Lower leg skin (tissue), 4 donors: ENCODE results near the gene ATP8A2. TPM values are rescaled to one million over a fixed set of nuclear protein-coding genes. Genes with fewer than 3 reads are reported as not detected.
"Not testable (repeated sequence)": the region's sequence is repeated elsewhere in the genome, so short reads cannot be mapped to it uniquely, and the experiment has no call there.

Experiments
- DNase-seq, 2 donors: peaks; one replicate each; pipeline ENCODE4 v3.0.0-alpha.2; 2019; ENCODE audit warnings: low spot score in 2 of 2
- H3K4me3 ChIP-seq: fragments of 200-600 bp; sonication (generic); 2 replicates; pipeline ENCODE4 v1.5.1; 2017; ENCODE audit warnings: mild to moderate bottlenecking, low read depth; ENCODE audit not compliant: poor library complexity, severe bottlenecking
- CTCF ChIP-seq, 3 donors: fragments of 450-650 bp; IDR thresholded peaks; one replicate each; pipeline ENCODE4 v1.5.1; 2016; ENCODE audit warnings: antibody characterized with exemption in 3 of 3, mild to moderate bottlenecking in 3 of 3, moderate library complexity in 2 of 3
- POLR2A ChIP-seq, 2 donors: fragments of 450-650 bp; IDR thresholded peaks; one replicate each; pipeline ENCODE4 v1.6.1; 2016 to 2017; ENCODE audit warnings: antibody characterized with exemption in 2 of 2, mild to moderate bottlenecking in 1 of 2, moderate library complexity in 1 of 2
- WGBS, 2 donors: methylation state at CpG; one replicate each; pipeline ENCODE4 v1.1.5; 2018; 5-methylcytosine and 5-hydroxymethylcytosine counted together
- intact Hi-C: fragments of 100-400 bp; cut with DNase I; formaldehyde crosslinking; loops from one replicate; pipeline ENCODE4 v1.15.0; 2023; ENCODE audit warnings: low total_unique reads
- total RNA-seq, 4 donors: library from RNA; depleted of rRNA; stranded (reverse); fragments of >200 nt; gene quantifications; one replicate each; pipeline ENCODE4 v1.1.0, GENCODE V29; 2016

The ATP8A2 gene
- total RNA-seq, 4 donors from 2014 or later = 0.05 to 0.23 TPM; not detected in 2

- intact Hi-C loops = no loop called here
- WGBS, 2 donors = 81 to 84% methylated on average over 2 of the region's 2 CpGs
- TF ChIP-seq CTCF (IDR thresholded peaks at IDR 0.05) = no peak
- TF ChIP-seq POLR2A (IDR thresholded peaks at IDR 0.05) = no peak
Observed at GRCh38 chr13:25777509-25777908, 405.7 kb downstream of the ATP8A2 start.

GRCh38 chr13:25778365-25778764, 406.6 kb downstream of the ATP8A2 start:
- DNase-seq = no peak
- no peak for TF ChIP-seq CTCF (IDR thresholded peaks at IDR 0.05)
- no peak for TF ChIP-seq POLR2A (IDR thresholded peaks at IDR 0.05)
- intact Hi-C loops = no loop called here
- 81 to 85% methylated on average over 7 of the region's 7 CpGs for WGBS, 2 donors
- no peak overlapping the region for H3K4me3 ChIP-seq

More at GRCh38 chr13:25777509-25777908, 405.7 kb downstream of the ATP8A2 start:
- DNase-seq = no peak
- no peak overlapping the region for H3K4me3 ChIP-seq

DNA sequence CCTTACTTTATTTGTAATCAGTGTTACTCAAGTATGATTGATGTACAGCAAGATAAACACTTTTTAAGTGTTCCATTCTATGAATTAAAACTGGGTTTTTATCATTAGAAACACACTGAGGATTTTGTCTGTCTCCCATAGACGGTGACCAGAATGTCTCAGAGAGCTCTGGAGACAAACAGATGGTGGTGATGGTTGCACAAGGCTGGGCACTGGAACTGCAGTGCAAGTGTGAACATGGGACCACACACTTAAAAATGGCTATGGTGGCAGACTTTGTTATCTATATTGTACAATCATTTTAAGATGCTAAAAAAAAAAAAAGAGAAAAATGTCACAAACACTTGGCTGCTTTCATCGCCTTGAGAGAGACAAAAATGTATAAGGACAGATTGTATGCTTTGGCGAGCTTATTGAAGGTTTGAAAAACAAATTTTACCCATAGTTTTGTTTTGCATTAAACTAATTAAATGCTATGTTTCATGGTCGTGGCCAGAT, 407.1 kb downstream of the ATP8A2 start:
- WGBS, 2 donors = 73 to 75% methylated on average over 4 of the region's 4 CpGs
- DNase-seq = no peak
- TF ChIP-seq POLR2A (IDR thresholded peaks at IDR 0.05) (no peak), CTCF (IDR thresholded peaks at IDR 0.05) (no peak)
- intact Hi-C loops = no loop called here
- no peak overlapping the region for H3K4me3 ChIP-seq

DNA sequence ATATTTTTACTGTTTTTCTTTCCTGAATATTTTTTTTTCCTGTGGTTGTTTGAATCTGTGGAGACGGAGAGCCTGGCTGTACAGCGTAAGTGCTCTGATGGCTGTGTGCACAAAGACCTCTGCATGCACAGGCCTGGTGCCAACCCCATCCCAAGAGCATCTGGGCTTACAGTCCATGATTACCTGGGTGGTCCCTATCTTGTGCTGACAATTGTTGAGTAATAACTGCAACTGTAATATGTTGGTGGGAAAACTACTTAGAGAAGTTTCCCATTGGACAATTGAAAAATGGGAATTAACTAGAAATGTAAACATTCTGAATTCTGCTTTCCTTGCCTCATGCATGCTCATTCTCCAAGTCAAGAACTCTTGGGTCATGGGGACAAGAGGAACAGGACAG, 411.3 kb downstream of the ATP8A2 start:
- no peak overlapping the region for H3K4me3 ChIP-seq
- no peak for TF ChIP-seq POLR2A (IDR thresholded peaks at IDR 0.05)
- TF ChIP-seq CTCF (IDR thresholded peaks at IDR 0.05) = no peak
- WGBS, 2 donors = 93 to 94% methylated on average over 2 of the region's 2 CpGs
- intact Hi-C loops = no loop called here
- no peak for DNase-seq

DNA sequence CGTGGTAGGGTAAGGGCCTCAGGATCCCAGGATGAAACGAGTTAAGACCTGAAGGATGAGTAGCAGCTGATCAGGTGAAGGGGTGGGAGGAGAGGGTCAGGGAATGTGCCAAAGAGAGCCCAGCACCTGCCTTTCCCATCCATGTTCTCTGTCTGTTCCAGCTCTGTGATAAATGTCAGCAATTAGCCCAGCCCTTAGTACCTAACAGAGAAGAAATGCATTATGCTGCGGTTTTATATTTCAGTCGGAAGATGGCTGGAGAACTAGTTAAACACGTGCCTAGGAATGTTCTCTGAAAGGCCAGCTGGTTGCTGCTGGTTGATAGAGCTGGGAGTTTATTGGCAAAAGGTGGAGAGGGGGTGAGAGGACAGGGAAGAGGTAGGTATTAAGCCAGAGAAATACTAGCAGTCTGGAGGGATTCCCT, 411.8 kb downstream of the ATP8A2 start:
- no peak overlapping the region for H3K4me3 ChIP-seq
- intact Hi-C loops = no loop called here
- 42 to 45% methylated on average over 5 of the region's 5 CpGs for WGBS, 2 donors
- DNase-seq = no peak
- TF ChIP-seq POLR2A (IDR thresholded peaks at IDR 0.05) = no peak
- no peak for TF ChIP-seq CTCF (IDR thresholded peaks at IDR 0.05)

DNA sequence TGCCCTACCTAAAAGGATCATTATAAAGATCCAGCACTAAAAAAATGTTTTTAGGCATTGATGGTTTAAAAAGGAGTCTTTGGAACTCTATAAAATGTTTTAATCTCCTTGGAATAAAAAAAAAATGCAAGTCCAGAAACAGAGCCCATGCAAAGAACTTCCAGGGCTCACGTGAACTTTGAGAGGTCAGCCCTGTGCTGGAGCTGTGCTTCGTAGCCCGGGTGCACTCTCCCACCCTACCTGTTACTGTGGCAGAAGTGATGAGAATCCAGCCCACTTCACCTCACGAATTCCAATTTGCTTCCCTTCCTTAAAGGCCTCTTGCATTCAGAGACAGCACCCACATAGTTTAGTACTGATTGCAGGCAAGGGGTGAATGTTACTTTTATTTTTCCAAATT, 412.3 kb downstream of the ATP8A2 start:
- DNase-seq = no peak
- 67 to 84% methylated on average over 4 of the region's 4 CpGs for WGBS, 2 donors
- TF ChIP-seq POLR2A (IDR thresholded peaks at IDR 0.05) (no peak), CTCF (IDR thresholded peaks at IDR 0.05) (no peak)

DNA sequence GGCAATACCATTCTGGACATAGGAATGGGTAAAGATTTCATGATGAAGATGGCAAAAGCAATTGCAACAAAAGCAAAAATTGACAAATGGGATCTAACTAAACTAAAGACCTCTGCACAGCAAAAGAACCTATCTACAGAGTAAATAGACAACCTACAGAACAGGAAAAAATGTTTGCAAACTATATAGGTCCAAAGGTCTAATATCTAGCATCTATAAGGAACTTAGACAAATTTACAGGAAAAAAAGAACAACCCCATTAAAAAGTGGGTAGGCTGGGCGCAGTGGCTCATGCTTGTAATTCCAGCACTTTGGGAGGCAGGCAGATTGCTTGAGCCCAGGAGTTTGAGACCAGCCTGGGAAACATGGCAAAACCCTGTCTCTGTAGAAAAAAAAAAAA, 418.4 kb downstream of the ATP8A2 start:
- H3K4me3 ChIP-seq, intact Hi-C loops, DNase-seq: not testable (repeated sequence)
- 97 to 100% methylated on average over 1 of the region's 1 CpG for WGBS, 2 donors

More for the DNA sequence above, 412.3 kb downstream of the ATP8A2 start:
- H3K4me3 ChIP-seq = no peak overlapping the region
- intact Hi-C loops = no loop called here
